Natural killer cell (primary cell): Measurements from ENCODE around the gene FANCM. TPM values are rescaled to one million over a fixed set of nuclear protein-coding genes. Genes with fewer than 3 reads are reported as not detected.

Source experiments
- ATAC-seq, 3 donors: fragments of 150-1000 bp in 2 of 3; fragments of 200-7000 bp in 1 of 3; cut with Tn5 transposase; 1 replicate in 1 of 3; 2 replicates in 2 of 3; pipeline ENCODE4 v1.10.0; 2021; ENCODE audit warnings: mild to moderate bottlenecking in 2 of 3, moderate library complexity in 2 of 3
- DNase-seq, 2 donors: peaks; one replicate each; pipeline versions ENCODE4 v3.0.0 to v3.0.0-alpha.2; 2013 to 2021; ENCODE audit warnings: mixed read lengths in 1 of 2
- H3K27ac ChIP-seq: one replicate; pipeline ENCODE4 v1.5.1; 2013; ENCODE audit warnings: mild to moderate bottlenecking, low read length
- H3K27me3 ChIP-seq: one replicate; pipeline ENCODE4 v1.6.1; 2013; ENCODE audit warnings: low read length; ENCODE audit not compliant: control insufficient read depth, insufficient read depth
- H3K36me3 ChIP-seq: one replicate; pipeline ENCODE4 v1.6.1; 2013; ENCODE audit warnings: low read length; ENCODE audit not compliant: control insufficient read depth, insufficient read depth
- H3K4me1 ChIP-seq: one replicate; pipeline ENCODE4 v1.6.1; 2013; ENCODE audit warnings: low read length; ENCODE audit not compliant: control insufficient read depth, insufficient read depth
- H3K4me3 ChIP-seq: one replicate; pipeline ENCODE4 v1.5.1; 2013; ENCODE audit warnings: low read length
- H3K9me3 ChIP-seq: one replicate; pipeline ENCODE4 v1.6.1; 2013; ENCODE audit warnings: low read length; ENCODE audit not compliant: control insufficient read depth, insufficient read depth
- H3K27ac Mint-ChIP-seq, 2 donors: one replicate each; pipeline ENCODE4 v1.8.0; 2022; ENCODE audit warnings: mild to moderate bottlenecking in 2 of 2, mixed read lengths in 2 of 2, moderate library complexity in 1 of 2
- H3K27me3 Mint-ChIP-seq, 2 donors: one replicate each; pipeline ENCODE4 v1.8.0; 2022; ENCODE audit warnings: low read depth in 2 of 2, mixed read lengths in 2 of 2
- H3K36me3 Mint-ChIP-seq: one replicate; pipeline ENCODE4 v1.8.0; 2022; ENCODE audit warnings: mixed read lengths
- H3K4me1 Mint-ChIP-seq, 2 donors: one replicate each; pipeline ENCODE4 v1.8.0; 2022; ENCODE audit warnings: mixed read lengths in 2 of 2
- H3K4me3 Mint-ChIP-seq: one replicate; pipeline ENCODE4 v1.8.0; 2022; ENCODE audit warnings: mild to moderate bottlenecking, moderate library complexity, mixed read lengths
- H3K9me3 Mint-ChIP-seq, 2 donors: one replicate each; pipeline ENCODE4 v1.8.0; 2022; ENCODE audit warnings: mixed read lengths in 2 of 2
- WGBS: methylation state at CpG from one replicate; pipeline ENCODE4 v1.1.7; 2013; ENCODE audit warnings: missing lambda C conversion rate; ENCODE audit not compliant: insufficient coverage; 5-methylcytosine and 5-hydroxymethylcytosine counted together
- intact Hi-C: fragments of 100-400 bp; cut with micrococcal nuclease; formaldehyde crosslinking; loops from one replicate; pipeline ENCODE4 v1.14.2; 2022
- total RNA-seq, 4 donors: library from RNA; stranded (reverse); fragments of 120-200 nt in 1 of 4; gene quantifications; one replicate each; pipeline versions ENCODE4 v1.2.3 to v1.2.4, GENCODE V29; 2013 to 2022
- TF ChIP-seq, protein P1 (sequence below): fragments of 200-600 bp; IDR thresholded peaks from one replicate; pipeline ENCODE4 v1.8.0; 2022; ENCODE audit warnings: antibody characterized with exemption

Gene FANCM
- total RNA-seq, 3 donors from 2014 or later (not counting 1 experiment from before 2014, with no cell fraction given), result 8.3 to 16.9 (median 13.2) TPM

- Mint-ChIP-seq H3K4me1 (peaks cover 15 to 16% of the 10 kb centered on the region in 2 donors), H3K27ac (no peak overlapping the region), H3K36me3 (no peaks in the 10 kb centered on the region), H3K27me3 (no peaks in the 10 kb centered on the region), H3K9me3 (no peaks in the 10 kb centered on the region), H3K4me3 (no peak overlapping the region)
- TF ChIP-seq, protein P1, sequence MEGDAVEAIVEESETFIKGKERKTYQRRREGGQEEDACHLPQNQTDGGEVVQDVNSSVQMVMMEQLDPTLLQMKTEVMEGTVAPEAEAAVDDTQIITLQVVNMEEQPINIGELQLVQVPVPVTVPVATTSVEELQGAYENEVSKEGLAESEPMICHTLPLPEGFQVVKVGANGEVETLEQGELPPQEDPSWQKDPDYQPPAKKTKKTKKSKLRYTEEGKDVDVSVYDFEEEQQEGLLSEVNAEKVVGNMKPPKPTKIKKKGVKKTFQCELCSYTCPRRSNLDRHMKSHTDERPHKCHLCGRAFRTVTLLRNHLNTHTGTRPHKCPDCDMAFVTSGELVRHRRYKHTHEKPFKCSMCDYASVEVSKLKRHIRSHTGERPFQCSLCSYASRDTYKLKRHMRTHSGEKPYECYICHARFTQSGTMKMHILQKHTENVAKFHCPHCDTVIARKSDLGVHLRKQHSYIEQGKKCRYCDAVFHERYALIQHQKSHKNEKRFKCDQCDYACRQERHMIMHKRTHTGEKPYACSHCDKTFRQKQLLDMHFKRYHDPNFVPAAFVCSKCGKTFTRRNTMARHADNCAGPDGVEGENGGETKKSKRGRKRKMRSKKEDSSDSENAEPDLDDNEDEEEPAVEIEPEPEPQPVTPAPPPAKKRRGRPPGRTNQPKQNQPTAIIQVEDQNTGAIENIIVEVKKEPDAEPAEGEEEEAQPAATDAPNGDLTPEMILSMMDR, result no peak
- ATAC-seq (no peak), DNase-seq (no peak)
- no peak overlapping the region for H3K27ac ChIP-seq
- intact Hi-C loops, result no loop called here
- no peaks in the 10 kb centered on the region for H3K27me3 ChIP-seq
- H3K4me1 ChIP-seq, result peaks cover 7% of the 10 kb centered on the region
- WGBS, result 90% methylated on average over 1 of the region's 1 CpG
- H3K9me3 ChIP-seq, result no peaks in the 10 kb centered on the region
- H3K36me3 ChIP-seq, result peaks cover 21% of the 10 kb centered on the region
- no peak overlapping the region for H3K4me3 ChIP-seq
These were observed 6.6 kb upstream of the FANCM start for GRCh38 chr14:45128963-45129629.

DNA sequence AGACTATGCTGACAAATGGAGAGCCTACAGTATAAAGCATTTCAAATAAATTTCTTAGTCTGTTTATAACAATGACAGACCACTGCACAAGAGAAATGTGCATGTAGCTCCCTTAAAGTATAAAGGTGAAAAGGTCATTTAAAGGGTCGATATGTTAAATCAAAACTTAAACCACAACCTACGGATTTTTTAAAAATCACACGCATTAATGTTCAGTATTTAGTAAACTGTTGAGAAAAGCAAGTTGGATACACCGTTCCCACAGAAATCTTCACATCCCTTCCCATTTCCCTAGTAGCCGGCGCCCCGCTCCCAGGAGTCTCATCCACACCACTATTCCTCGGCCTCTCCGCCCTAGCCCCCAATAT lies 2.1 kb upstream of the FANCM start:
- Mint-ChIP-seq H3K36me3 (no peaks in the 10 kb centered on the region), H3K4me3 (peak overlapping the region; percentile 100), H3K4me1 (peaks cover 38 to 46% of the 10 kb centered on the region in 2 donors), H3K9me3 (no peaks in the 10 kb centered on the region), H3K27me3 (no peaks in the 10 kb centered on the region), H3K27ac (peak overlapping the region; percentile 98 to 99)
- Histone ChIP-seq H3K4me3 (peak overlapping the region; percentile 83), H3K4me1 (peaks cover 14% of the 10 kb centered on the region), H3K27me3 (no peaks in the 10 kb centered on the region), H3K36me3 (peaks cover 6% of the 10 kb centered on the region), H3K9me3 (no peaks in the 10 kb centered on the region), H3K27ac (peak overlapping the region; percentile 69)
- no peak for ATAC-seq
- 0% methylated on average over 7 of the region's 9 CpGs for WGBS
- DNase-seq, result no peak
- intact Hi-C loops, result loop anchor here (1.0 to 2.0 kb wide), 4 partner anchors 49 to 236 kb away; partner anchors contain the start of genes PRPF39 and TOGARAM1
- TF ChIP-seq, protein P1, result no peak

- no peaks in the 10 kb centered on the region for H3K9me3 Mint-ChIP-seq
- peak within 1 kb of the TSS; percentile 87 for H3K27ac ChIP-seq
- no peaks in the 10 kb centered on the region for H3K36me3 Mint-ChIP-seq
- H3K4me3 Mint-ChIP-seq, result peak within 1 kb of the TSS; percentile 100
- peak within 1 kb of the TSS; percentile 98 to 99 for H3K27ac Mint-ChIP-seq
- peaks cover 38 to 46% of the 10 kb centered on the region in 2 donors for H3K4me1 Mint-ChIP-seq
- peaks cover 14% of the 10 kb centered on the region for H3K4me1 ChIP-seq
- peaks cover 3% of the 10 kb centered on the region for H3K36me3 ChIP-seq
- H3K9me3 ChIP-seq, result no peaks in the 10 kb centered on the region
- ATAC-seq, result peak; percentile 91 to 99 (median 93)
- no peaks in the 10 kb centered on the region for H3K27me3 Mint-ChIP-seq
- DNase-seq, result peak; percentile 85 to 99
- TF ChIP-seq, protein P1, result no peak
- intact Hi-C loops, result loop anchor here (1.0 to 2.0 kb wide), 4 partner anchors 50 to 237 kb away; partner anchors contain the start of genes PRPF39 and TOGARAM1
- under 1% methylated on average over 53 of the region's 53 CpGs for WGBS
- no peaks in the 10 kb centered on the region for H3K27me3 ChIP-seq
- H3K4me3 ChIP-seq, result peak within 1 kb of the TSS; percentile 83
These were observed 1.4 kb upstream of the FANCM start, which contains the start of gene FKBP3 for GRCh38 chr14:45134051-45134958. Gene FKBP3, minus strand, starts transcription at chr14:45134481. Its CDS starts 25 bp downstream, at chr14:45134456.
